Chondrocyte (in vitro differentiated cells): Measurements from ENCODE around the gene PRTG. TPM values are rescaled to one million over a fixed set of nuclear protein-coding genes. Genes with fewer than 3 reads are reported as not detected.

Experiments used
- DNase-seq: peaks from one replicate; pipeline ENCODE4 v3.0.0; 2021; ENCODE audit warnings: mixed read lengths, low spot score
- H3K27ac Mint-ChIP-seq: one replicate; pipeline ENCODE4 v1.8.0; 2021; ENCODE audit warnings: mild to moderate bottlenecking, moderate library complexity, mixed read lengths; ENCODE audit not compliant: unreplicated experiment
- H3K27me3 Mint-ChIP-seq: 2 replicates; pipeline ENCODE4 v1.8.0; 2021; ENCODE audit warnings: low read depth, mixed read lengths
- H3K36me3 Mint-ChIP-seq: 2 replicates; pipeline ENCODE4 v1.8.0; 2021; ENCODE audit warnings: low read depth, mixed read lengths
- H3K4me1 Mint-ChIP-seq: 2 replicates; pipeline ENCODE4 v1.8.0; 2021; ENCODE audit warnings: low read depth, mild to moderate bottlenecking, mixed read lengths
- H3K4me3 Mint-ChIP-seq: one replicate; pipeline ENCODE4 v1.8.0; 2021; ENCODE audit warnings: mild to moderate bottlenecking, moderate library complexity, mixed read lengths; ENCODE audit not compliant: unreplicated experiment
- H3K9me3 Mint-ChIP-seq: 2 replicates; pipeline ENCODE4 v1.8.0; 2021; ENCODE audit warnings: low read depth, mixed read lengths
- CTCF ChIP-seq: fragments of 200-600 bp; sonication (generic); IDR thresholded peaks from 2 replicates; pipeline ENCODE4 v1.5.0; 2021; ENCODE audit warnings: antibody characterized with exemption, mild to moderate bottlenecking, moderate library complexity
- total RNA-seq: library from RNA; stranded (reverse); gene quantifications from 3 replicates; pipeline ENCODE4 v1.2.1, GENCODE V29; 2021

PRTG gene
- total RNA-seq, 1 donor from 2014 or later, result 3.1 TPM

GRCh38 chr15:55628369-55628730 is 114.6 kb downstream of the PRTG start:
- DNase-seq, result no peak
- peak overlapping the region; percentile 57 for H3K27ac Mint-ChIP-seq
- no peak for TF ChIP-seq CTCF
- H3K9me3 Mint-ChIP-seq, result no peaks in the 10 kb centered on the region
- H3K36me3 Mint-ChIP-seq, result no peaks in the 10 kb centered on the region
- H3K4me1 Mint-ChIP-seq, result peaks cover 9% of the 10 kb centered on the region
- H3K27me3 Mint-ChIP-seq, result no peaks in the 10 kb centered on the region
- H3K4me3 Mint-ChIP-seq, result no peak overlapping the region

DNA sequence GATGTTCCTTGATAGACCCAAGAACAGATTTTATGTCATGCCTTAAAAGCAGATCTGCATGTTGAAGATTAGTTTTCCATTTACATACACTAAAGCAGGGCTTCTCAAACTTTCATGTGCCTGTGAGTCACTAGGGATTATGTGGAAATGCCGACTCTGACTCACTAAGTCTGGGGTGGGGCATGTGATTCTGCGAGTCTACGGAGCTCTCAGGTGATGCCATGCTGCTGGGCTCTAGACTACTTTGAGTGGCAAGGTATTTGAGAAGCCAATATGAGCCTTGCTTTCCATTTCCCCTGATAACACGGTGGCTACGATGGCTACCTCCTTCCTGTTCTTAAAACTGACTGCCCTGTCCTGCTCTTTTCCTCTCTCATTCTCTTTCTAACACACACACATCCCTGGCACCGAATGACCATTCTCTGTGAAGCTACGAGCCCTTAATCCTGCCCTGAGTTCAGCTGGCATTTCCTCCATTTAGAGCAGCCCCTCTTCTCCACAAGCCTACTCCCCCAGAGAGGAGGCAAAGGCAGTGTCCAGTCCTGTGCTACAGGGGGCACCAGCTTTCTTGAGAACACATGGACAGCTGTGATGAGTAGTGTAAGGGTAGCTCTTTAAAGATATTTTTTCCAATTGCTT is 115.1 kb downstream of the PRTG start:
- no peak overlapping the region for H3K4me3 Mint-ChIP-seq

DNA sequence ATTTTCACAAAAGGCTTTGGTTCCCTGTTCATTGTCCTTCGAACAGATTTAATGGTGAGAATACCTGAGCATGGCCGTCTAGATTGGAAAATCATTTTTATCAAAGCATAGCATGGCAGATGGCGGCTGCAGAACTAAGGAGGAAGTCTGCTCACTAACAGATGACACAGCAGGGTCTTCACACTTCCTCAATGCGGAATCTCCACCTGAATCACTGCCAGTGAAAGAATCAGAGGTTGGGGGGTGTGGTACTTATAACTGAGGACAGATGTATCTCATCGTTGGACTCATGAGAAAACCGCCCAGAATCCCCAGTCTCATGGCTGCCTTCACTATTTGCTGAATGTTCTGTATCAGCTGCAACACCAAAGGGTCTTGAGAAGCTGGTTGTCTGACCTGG is 123.2 kb downstream of the PRTG start:
- no peak for DNase-seq
- Mint-ChIP-seq H3K27ac (no peak overlapping the region), H3K36me3 (no peaks in the 10 kb centered on the region), H3K4me3 (no peak overlapping the region), H3K27me3 (no peaks in the 10 kb centered on the region), H3K4me1 (no peaks in the 10 kb centered on the region), H3K9me3 (no peaks in the 10 kb centered on the region)
- TF ChIP-seq CTCF, result no peak

More for the DNA sequence above, 115.1 kb downstream of the PRTG start:
- H3K36me3 Mint-ChIP-seq, result no peaks in the 10 kb centered on the region
- DNase-seq, result no peak
- TF ChIP-seq CTCF, result peak; percentile 40
- H3K9me3 Mint-ChIP-seq, result no peaks in the 10 kb centered on the region
- H3K27ac Mint-ChIP-seq, result peak overlapping the region; percentile 90
- H3K27me3 Mint-ChIP-seq, result no peaks in the 10 kb centered on the region
- peaks cover 9% of the 10 kb centered on the region for H3K4me1 Mint-ChIP-seq

DNA sequence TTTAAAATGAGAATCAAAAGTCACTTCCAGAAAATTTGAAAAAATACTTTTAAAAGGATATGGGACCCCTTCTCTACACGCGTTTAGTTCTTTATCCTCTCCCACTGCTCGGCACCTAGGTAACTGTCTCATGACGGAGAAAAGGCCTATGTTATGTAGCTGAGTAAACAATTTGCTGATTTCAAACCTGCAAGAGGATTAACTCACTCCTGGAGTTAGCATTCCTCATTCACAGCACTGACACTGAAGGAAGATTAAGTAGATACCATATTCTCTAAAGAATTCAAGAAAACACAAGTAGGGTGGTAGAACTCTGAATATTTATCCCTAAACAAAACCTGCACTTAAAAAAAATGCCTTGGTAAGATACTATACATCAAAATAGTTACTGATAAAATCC is 124.6 kb downstream of the PRTG start:
- no peak for DNase-seq
- Mint-ChIP-seq H3K9me3 (no peaks in the 10 kb centered on the region), H3K4me1 (no peaks in the 10 kb centered on the region), H3K27ac (no peak overlapping the region), H3K27me3 (no peaks in the 10 kb centered on the region), H3K36me3 (no peaks in the 10 kb centered on the region), H3K4me3 (no peak overlapping the region)
- TF ChIP-seq CTCF, result no peak

DNA sequence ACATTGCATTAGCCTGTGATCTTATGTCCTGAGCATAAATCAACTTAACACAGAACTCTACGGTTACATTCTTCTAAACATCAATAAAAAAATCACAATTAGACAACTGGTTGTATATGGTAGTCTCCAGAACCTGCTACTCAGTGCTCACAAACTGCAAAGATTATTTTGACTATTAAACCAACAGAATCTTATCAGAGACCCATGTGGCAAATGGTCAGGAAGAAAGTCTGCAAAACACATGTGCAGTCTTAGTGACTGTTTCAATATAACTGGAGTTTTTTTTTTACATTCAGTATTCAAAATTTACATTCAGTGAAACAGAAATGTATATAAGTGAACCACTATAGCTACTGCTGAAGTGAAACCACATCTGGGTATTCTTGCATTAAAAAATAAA is 127.5 kb downstream of the PRTG start:
- H3K9me3 Mint-ChIP-seq, result no peaks in the 10 kb centered on the region
- H3K4me3 Mint-ChIP-seq, result no peak overlapping the region
- H3K27me3 Mint-ChIP-seq, result no peaks in the 10 kb centered on the region
- no peak for TF ChIP-seq CTCF
- no peaks in the 10 kb centered on the region for H3K36me3 Mint-ChIP-seq
- H3K4me1 Mint-ChIP-seq, result no peaks in the 10 kb centered on the region
- DNase-seq, result no peak
- H3K27ac Mint-ChIP-seq, result no peak overlapping the region
